PC-3 (cell line): ENCODE data around the gene PAX2.

ENCODE experiments used
- CTCF ChIP-seq: fragments of 300-600 bp; sonication (generic); conservative IDR thresholded peaks from 2 replicates; pipeline ENCODE4 v1.5.1; 2017; ENCODE audit warnings: antibody characterized with exemption, low read depth, mild to moderate bottlenecking, low read length
- EZH2 ChIP-seq: fragments of 300-600 bp; sonication (generic); IDR thresholded peaks from one replicate; pipeline ENCODE4 v1.6.1; 2017; ENCODE audit warnings: antibody characterized with exemption, mild to moderate bottlenecking, low read length; ENCODE audit not compliant: unreplicated experiment

DNA sequence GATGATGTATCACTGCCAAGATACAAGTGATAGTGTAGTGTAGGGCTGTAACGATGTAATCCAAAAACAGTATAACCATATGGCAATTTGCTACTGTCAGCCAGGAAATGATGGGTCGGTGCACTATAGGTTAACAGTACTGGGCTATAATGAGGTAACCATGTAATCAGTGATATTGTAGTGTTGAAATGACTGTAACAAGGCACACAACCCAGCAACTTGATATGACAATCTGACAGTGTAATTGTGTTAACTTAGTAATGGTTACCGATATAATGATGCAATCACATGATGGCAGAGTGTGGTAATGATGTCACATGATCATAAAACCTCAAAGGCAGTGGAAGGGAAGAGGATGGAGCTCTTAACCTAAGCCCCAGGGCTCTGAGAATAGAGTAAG lies 93.6 kb downstream of the PAX2 start:
- TF ChIP-seq CTCF (no peak), EZH2 (no peak)
